Glomerular endothelial cell (primary cell): ENCODE data around the gene PLA2G2C. TPM values are rescaled to one million over a fixed set of nuclear protein-coding genes. Genes with fewer than 3 reads are reported as not detected.

Experiments used
- total RNA-seq: library from RNA; depleted of rRNA; stranded (reverse); fragments of >200 nt; gene quantifications from 2 replicates; pipeline ENCODE4 v1.2.3, GENCODE V29; 2015

Gene PLA2G2C
- total RNA-seq, 1 donor from 2014 or later: not detected

Other genes with a start within 250 kb of the PLA2G2C start
- not detected in 2 replicates for gene PLA2G2A, start 206.9 kb downstream of the PLA2G2C start, total RNA-seq
- gene PLA2G5, start 116.3 kb downstream of the PLA2G2C start, total RNA-seq: 0.70 TPM in 1 of 2 replicates, not detected in the other
- gene PLA2G2D, start 67.0 kb downstream of the PLA2G2C start, total RNA-seq: not detected in 2 replicates
- not detected in 2 replicates for gene PLA2G2F, start 47.2 kb downstream of the PLA2G2C start, total RNA-seq
- 0.06 and 0.24 TPM in 2 replicates for gene UBXN10, start 422 bp downstream of the PLA2G2C start, total RNA-seq
- not detected in 2 replicates for gene VWA5B1, start 104.4 kb upstream of the PLA2G2C start, total RNA-seq